WI38 (cell line): ENCODE results near the gene PLAC1.

Experiments
- H3K4me3 ChIP-seq: 2 replicates; pipeline ENCODE4 v1.5.1; 2011; ENCODE audit warnings: low read depth, mild to moderate bottlenecking, control low read depth, low read length
- CTCF ChIP-seq: IDR thresholded peaks from 2 replicates; pipeline ENCODE4 v1.5.1; 2012; ENCODE audit warnings: low read depth, mild to moderate bottlenecking, control low read depth, low read length

PLAC1 gene

GRCh38 chrX:134670134-134670924, 12.1 kb upstream of the PLAC1 start:
- no peak overlapping the region for H3K4me3 ChIP-seq
- no peak for TF ChIP-seq CTCF

- peak overlapping the region; percentile 29; the same call in 1 of the 2 replicates for H3K4me3 ChIP-seq
- no peak for TF ChIP-seq CTCF
Measured at GRCh38 chrX:134669378-134670098, 11.3 kb upstream of the PLAC1 start.

DNA sequence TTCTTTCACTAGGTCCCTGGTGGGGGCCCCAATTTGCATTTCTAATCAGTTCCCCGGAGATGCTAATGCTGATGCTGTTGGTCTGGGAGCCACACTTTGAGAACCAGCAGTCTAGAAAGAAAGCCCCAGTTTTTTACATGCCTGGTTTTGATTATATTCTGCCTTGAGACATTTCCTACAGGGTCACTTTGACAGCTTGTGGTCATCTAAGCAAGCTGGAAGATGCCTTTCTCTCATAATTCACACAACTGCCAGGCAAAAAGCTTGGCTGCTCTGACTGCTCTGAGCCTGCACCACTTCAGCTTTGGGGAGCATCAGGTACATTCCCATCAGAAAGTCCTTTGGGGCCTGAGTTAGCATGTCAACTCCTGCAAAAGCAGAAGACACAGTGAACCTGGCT, 5.9 kb upstream of the PLAC1 start:
- no peak for TF ChIP-seq CTCF
- no peak overlapping the region for H3K4me3 ChIP-seq

DNA sequence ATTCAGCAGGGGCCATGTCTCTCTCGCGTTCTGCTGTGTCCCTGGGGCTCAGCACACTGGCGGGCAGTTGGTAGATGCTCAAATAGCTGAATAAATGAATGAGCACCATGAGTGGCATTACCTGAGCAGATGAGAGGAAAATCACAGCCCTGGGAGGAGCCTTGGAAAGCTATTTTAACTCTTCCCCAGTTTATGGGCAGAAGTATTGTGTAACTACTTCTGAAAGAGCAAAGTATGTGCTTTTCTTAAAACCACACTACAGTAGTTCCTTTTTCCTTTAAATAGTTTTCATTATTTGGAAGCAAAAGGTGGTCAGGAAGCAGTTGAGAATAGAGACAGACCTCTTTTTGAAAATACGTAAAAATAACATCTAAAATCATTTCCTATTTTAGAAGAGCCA, 3.0 kb upstream of the PLAC1 start:
- TF ChIP-seq CTCF: no peak
- no peak overlapping the region for H3K4me3 ChIP-seq

DNA sequence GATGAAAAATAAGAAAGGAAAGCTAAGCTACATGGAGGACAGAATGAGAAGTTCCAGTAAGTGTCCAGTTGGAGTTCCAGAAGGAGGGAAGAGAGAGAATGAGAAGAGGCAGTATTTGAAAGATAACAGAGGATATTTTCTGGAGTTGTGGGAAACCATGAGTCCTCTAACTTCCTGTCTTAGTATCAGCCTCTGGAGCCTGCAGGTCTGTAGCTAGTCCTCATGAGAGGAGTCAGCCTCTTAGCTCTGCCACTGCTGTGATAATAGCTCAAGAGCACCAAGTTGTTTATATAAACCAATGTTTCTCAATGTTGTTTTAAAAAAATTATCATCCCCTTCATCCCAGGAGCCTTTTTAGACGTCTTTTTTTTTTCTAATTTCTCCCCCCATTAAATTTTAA, 2.4 kb upstream of the PLAC1 start:
- no peak for TF ChIP-seq CTCF
- H3K4me3 ChIP-seq: no peak overlapping the region

DNA sequence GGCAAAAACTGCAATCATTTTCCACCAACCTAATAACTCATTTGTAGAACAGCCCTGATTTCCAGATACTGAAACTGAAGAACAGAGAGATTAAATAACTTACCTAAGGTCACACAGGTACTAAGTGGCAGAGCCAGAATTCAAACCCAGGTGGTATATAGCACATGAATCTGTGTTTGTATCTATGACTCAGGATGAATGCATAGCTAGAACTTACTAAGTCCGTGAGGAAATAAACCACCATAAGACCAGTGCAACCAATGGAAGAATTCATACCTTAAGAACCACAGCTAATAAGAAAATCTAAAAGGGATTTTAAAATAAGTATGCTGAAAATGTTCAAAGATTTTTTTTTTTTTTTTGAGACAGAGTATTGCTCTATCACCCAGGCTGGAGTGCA, 1.5 kb upstream of the PLAC1 start:
- TF ChIP-seq CTCF: no peak

DNA sequence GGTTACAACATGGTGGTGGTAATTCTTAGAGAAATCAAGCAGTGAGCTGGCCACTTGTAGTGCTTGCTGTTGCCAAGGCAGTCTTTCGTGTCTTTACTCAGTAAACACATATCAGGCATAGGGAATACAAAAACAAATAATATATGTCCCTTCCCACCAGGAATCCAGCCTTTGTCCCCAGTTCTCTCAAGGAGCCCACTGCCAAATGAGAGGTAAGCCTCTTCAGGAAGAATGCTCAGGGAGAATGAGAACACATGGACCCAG, 421 bp upstream of the PLAC1 start:
- no peak for TF ChIP-seq CTCF
- H3K4me3 ChIP-seq: no peak overlapping the region

More for the DNA sequence above, 1.5 kb upstream of the PLAC1 start:
- no peak overlapping the region for H3K4me3 ChIP-seq
